Germinal center (tissue), 1 donor: ENCODE measurements around the gene CCDC106.

Source experiments
- DNase-seq: peaks from one replicate; pipeline ENCODE4 v3.0.0; 2012; ENCODE audit warnings: mixed read lengths, low spot score

Gene CCDC106

DNA sequence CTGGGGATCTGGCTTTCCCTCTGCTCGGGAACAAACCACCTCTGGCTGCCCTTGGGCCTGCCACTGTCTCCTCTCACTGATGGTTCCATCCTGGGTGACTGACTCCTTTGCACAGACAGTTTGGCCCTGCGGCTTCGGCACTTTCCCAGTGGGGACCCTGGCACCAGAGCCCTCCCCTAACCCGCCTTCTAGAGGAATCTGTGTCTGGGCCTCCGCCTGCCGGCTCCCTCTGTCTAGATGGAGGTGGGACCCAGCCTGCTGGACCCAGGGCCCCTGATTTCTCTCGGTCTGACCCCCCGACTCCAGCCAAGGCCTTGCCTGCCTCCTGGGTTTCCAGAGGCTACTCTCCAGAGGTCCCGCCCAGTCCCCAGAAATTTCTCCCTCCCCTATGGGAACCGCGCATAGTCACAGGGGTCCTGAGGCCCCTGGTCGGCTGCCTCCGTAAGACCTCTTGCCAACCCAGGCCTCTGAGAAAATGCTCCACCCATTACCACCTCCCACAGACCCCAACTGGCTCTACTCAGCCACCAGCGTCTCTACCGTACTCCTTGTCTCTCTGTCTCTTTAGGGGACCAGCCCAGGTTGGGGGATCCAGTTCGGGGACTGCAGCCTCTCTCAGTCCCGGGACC, 2.7 kb downstream of the CCDC106 start:
- DNase-seq, result no peak

DNA sequence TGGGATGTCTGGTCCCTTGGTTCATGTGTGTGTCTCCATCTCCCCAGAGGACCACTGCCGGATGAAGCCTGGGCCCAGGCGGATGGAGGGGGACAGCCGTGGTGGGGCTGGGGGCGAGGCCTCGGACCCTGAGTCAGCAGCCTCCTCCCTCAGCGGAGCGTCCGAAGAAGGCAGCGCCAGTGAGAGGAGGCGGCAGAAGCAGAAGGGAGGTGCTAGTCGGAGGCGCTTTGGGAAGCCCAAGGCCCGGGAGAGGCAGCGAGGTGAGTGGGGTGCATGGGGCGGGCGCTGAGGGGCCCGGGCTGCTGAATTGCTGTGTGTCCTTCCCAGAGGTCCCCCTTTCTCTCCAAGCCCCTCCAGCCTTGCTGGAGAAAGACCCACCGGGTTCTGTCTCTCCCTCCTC, 3.2 kb downstream of the CCDC106 start:
- no peak for DNase-seq

DNA sequence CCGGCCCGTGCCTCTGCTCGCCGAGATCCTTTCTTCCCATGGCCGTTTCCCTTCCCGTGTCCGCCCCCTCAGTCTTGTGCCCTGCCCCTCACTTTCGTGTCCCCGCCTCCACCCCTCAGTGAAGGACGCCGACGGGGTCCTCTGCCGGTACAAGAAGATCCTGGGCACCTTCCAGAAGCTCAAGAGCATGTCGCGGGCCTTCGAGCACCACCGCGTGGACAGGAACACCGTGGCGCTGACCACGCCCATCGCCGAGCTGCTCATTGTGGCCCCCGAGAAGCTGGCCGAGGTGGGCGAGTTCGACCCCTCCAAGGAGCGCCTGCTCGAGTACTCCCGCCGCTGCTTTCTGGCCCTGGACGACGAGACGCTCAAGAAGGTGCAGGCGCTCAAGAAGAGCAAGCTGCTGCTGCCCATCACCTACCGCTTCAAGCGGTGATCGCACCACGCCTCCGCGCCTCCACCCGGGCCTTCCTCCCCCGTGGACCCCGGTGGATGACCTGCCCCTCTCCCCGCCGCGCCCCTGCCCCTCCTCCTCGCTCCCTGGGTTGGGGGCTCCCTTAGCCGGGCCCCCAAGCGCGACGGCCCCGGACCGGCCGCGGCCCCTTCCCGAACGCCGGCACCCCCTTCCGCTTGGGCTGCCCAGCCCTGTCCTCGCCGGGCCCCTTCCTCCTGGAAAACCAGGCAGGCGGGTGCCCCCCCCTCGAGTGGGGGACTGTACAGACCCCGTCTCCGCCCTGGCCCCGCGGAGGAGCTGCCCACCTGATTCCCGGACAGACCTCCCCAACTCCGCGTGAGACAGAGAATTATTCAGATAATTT, 4.5 kb downstream of the CCDC106 start:
- no peak for DNase-seq

DNA sequence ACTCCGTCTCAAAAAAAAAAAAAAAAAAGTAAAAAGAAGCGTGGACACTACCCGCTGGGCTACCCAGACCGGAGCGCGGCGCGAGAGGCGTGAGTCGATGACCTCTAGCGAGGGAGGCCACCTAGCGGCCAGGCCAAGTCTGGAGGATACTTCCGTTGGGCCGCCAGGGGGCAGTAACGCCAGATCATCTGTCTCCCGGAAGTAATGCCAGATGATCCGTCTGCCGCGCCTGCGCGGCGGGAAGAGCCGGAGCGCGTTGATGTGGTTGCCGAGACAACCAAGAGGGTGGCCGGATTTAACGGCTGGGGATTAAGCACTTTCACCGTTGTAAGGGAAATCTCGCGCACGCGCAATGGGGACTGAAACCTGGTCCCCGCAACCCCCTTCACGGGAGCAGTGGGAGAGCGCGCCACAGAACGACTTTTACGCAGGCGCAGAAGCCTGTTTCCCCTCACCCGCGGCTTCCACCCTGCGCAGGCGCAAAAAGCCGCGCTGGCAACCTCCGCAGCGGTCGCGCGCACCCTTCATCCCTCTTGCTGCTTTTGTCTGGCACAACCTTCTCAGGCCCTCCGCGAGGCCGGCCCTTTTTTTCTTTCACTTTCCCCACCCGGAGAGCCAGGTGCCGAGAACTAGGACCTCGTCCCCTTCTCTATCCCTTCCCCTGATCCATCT, 5.8 kb downstream of the CCDC106 start:
- peak; percentile 94 for DNase-seq

DNA sequence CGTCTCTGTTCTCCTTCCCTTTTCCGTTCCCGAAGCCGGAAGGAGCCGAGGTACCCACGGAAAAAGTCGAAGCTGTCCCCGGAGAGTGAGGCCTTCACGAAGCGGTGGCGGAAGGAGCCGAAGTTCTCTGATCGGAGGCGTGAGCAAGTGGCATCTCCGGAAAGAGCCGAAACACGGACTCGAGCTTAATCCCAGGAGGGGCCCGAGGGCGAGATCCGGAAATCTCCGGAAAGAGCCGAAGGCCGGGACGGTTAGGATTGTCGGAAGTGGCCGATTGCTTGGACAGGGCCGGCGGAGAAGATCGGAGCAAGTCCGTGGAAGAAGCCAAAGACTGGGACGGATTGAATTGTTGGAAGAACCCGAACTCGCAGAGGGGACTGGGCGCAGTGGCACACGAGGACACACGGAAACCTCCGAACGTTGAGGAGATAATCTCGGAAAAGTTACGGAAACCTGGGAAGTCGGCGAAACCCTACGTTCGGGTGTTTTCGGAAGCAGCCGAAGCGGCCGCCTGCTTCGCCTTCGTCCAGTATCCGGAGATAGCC, 6.4 kb downstream of the CCDC106 start:
- DNase-seq, result peak; percentile 89

DNA sequence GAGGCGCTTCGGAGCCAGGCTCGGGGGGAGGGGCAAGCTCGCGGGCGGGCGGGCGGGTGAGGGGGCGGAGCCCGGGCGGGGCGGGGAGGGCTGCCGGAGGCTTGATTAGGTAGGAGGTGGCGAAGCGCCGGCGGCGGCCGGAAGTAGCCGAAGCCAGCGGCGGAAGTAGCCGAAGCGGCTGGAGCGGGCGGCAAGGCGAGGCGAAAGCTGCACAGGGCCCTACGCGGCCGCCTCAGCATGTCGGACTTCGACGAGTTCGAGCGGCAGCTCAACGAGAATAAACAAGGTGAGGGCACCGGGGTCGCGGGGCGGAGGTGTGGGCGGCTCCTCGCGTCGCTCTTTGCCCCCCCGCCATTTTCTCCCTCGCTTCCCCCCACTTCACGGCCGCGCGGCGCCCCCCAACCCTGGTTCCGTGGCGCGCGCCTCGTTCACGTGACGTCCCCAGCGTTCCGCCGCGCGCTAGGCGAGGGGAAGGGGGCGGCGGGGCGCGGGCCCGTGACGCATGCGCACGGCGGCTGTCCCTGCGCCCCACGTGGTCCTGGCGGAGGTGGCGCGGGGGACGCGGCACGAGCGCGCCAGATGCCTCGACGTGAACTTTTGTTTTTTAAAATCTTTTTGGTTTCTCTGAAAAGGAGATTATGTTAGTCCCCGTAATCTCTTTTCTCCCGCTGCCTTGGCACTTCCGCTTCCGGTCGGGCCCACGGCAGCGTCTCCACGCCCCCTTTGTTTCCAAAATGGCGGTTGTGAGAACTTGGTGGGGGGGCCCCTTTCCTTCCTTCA, 7.0 kb downstream of the CCDC106 start, which contains the start of gene U2AF2:
Gene U2AF2, plus strand, starts transcription at position 168 of the 780 bp plus-strand sequence. Its CDS starts 70 bp downstream, at position 238.
- DNase-seq, result peak; percentile 95

DNA sequence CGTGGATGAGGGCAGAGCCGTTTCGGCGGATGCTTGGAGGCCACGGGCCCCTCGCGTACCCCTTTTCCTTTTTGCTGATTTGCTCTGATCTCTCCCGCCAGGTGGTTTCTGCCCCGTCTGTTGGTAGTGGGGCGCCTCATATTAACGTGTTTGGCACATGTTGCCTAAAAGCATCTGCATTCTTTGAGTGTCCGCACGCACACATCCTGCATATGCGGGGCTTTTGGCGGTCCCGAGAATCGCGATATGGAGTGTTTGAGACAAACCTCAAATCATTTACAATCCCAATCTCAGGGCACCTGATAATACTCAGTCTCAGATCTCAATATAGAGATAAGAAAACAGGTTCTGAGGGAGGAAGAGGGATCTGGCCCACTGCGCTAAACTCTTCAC, 7.6 kb downstream of the CCDC106 start:
- DNase-seq, result no peak

DNA sequence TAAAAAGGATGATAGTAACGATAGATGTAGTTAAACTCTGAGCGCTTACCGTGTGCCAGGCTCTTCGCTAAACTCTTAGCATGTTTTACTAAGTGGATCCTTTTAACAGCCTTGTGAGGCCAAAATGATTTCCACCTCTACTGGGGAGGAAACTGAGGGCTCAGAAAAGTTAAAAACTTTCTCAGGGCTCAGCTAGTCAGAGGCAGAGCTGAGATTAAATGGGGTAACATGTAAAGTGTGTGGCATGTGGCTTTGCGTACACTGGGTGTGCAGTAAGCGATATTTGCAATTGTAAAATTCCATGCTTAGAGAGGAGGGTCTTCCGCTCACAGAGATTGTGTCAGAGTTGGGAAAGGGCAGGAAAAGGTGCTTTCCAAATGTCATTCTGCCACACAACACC, 8.5 kb downstream of the CCDC106 start:
- no peak for DNase-seq

DNA sequence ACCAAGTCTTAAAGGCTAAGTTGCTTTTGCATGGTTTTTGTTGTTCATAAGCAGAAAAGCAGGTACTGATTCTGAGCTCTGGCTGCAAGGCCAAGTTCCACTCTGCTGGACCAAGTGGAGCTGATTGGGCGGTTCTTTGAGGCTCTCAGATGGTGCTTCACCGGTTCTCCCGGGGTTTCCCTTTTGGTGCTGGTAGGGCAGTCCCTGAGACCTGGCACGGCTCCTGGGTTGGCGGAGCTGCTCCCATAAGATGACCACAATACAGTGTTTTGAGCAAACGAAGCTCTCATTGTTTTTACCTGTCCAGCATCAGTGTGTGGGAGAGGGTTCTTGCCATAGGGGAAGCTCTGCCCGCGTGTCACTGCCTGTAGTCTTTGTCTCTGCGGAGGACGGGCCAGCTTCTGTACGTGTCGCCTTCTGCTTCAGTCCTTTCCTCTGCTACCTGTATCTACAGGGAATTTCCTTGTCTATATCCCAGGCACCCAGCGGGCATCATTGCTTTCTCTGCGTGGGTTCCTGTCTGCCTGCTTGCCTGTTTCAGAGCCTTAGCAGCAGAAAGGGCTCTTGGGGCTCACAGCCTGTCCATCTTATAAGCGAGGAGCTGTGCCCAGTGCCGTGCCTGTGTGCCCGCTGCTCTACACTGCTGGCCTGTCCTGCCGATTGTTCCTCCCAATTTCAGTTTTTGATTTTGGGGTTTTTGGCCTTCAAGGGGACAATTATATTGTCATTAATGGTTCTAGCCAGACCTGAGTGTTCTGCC, 9.2 kb downstream of the CCDC106 start:
- DNase-seq, result no peak

DNA sequence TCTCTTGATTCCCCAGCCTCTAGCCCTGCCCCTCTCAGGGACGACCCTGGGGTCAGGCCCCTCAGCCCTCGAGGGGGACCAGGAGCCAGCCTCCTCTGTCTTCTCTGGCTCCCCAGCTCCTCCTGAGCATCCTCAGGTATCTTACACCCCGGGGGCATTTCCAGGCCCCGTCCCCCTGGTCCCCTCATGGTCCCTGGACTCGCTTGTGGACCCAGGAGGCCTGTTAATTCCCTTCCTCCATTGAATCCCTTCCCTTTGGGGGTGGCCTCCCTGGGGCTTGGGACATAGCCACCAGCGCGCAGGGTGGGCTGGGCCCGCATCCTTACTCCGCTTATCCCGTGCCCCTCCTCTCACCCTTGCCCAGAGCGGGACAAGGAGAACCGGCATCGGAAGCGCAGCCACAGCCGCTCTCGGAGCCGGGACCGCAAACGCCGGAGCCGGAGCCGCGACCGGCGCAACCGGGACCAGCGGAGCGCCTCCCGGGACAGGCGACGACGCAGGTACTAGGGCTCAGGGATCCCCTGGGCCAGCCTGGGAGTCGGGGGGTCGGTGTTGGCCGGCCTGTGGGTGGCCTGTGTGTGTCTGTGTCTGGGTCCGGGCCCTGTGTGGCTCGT, 10.9 kb downstream of the CCDC106 start:
- no peak for DNase-seq

DNA sequence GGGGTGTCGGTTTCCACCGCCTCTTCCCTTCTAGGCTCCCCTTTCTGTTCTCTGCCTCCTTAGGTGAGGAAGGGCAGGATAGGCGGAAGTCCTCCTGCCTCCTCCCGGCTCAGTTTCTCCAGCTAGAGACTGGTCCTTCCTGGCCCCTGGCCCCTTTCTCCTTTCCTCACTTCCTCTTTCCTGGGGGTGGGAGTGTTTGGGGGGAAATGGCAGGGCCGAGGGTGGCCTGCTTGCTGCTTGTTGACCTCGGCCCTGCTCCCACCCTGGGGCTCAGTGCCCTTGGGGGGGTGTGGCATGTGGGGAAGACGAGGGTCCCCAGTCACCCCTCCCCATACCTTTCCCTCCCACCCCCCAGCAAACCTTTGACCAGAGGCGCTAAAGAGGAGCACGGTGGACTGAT, 11.8 kb downstream of the CCDC106 start:
- DNase-seq, result no peak

DNA sequence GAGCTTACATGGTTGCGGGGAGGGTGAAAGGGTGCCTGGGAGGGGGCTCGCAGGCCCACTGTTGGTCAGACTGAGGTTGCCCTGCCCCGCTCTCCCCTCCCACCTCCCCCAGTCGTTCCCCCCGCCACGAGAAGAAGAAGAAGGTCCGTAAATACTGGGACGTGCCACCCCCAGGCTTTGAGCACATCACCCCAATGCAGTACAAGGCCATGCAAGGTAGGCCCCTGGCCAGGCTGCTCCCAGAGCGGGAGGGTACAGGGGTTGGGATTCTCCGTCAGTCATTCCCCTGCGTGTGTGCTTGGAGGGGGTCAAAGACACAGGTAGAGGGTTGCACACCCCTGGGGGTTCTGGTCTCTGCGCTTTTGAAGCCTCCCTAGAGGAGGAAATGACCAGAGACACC, 12.4 kb downstream of the CCDC106 start:
- DNase-seq, result no peak

DNA sequence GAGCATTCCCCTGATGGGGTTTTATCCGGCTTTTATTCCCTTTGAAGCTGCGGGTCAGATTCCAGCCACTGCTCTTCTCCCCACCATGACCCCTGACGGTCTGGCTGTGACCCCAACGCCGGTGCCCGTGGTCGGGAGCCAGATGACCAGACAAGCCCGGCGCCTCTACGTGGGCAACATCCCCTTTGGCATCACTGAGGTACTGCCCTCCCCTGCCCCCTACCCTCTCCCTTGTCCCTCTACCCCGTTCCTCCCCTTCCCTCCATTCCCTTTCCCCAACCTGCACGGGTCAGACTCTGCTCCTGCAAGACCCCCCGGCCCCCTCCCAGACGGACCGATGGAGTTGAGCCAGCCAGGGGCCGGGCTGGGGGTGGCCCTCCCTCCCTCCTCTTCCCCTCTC, 13.0 kb downstream of the CCDC106 start:
- DNase-seq, result no peak

DNA sequence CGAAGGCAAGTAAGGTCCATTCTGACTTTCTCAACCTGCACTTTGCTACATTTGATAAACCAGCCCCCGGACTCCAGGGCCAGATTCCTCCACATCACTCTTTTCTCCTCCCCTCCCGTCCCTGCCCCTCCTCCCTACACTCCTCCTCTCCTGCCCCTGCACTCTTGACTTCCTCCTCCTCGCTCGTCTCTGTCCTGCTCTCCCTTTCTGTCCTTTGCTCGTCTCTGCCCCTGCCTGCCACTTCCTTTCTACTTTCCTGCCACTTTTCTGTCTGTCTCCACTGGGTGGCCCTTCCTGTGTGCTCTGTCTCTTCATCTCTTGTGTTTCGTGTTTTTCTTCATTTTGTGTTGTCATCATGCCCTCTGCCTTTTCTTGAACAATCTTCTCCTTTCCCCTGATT, 13.8 kb downstream of the CCDC106 start:
- no peak for DNase-seq

DNA sequence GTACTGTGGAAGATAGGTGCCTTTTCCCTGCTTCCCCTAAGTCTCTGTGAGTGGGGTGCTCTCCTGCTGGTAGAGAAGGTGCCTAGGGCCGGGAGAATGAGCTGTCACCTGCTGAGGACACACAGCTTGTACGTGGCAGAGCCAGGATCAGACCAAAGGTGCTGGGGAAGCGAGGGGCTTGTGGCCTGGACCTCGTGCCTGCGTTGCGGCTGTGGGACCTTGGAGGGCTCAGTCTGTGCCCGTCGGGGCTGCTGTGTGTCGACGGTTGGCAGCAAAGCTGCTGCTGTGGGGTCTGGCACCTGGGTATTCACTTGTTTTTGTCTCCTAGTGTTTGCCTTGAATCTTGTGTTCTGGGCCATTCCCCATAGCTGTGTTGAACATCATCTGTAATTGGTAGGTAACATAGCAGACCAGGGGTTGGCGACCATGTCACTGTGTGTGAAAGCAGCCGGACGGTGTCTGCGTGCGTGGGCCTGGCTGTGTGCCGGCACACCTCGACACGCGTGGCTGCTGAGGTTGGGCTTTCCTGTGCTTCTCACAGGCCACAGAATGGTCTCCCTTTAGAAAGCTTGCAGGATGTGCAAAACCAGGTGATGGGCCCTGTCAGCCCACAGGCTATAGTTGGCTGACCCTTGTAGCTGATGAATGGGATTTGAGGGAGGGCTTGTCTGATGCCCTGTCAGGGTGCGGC, 16.0 kb downstream of the CCDC106 start:
- DNase-seq, result no peak

DNA sequence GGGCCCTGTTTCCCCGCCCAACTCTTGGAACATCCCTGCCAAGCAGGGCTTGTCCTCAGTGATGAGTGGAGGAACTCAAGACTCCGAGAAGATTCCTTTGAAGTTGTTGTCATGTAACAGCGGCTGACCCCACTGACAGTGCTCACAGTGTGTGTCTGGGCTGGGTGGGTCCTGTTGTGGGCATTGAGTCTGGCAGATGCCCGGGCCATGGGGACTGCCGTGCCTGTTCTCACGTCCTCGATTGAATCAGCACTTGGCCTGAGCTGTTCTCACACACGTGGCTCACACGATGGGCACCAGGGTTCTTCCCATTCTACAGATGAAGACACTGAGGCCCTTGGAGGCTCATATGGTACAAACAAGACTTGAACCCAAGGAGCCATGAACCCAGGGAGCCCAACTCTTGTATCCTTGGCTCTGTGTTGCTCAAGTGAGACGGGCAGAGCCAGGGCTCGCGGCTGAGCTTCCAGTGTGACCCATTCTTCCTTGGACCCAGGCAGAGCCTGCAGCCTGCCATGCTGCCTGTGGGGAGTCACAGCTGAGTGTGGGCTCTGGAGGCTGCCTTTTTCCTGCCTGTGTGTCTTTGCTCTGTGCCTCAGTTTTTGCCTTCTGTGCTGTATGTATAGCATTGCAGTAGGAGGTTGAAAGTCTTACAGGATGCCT, 18.5 kb downstream of the CCDC106 start:
- no peak for DNase-seq

DNA sequence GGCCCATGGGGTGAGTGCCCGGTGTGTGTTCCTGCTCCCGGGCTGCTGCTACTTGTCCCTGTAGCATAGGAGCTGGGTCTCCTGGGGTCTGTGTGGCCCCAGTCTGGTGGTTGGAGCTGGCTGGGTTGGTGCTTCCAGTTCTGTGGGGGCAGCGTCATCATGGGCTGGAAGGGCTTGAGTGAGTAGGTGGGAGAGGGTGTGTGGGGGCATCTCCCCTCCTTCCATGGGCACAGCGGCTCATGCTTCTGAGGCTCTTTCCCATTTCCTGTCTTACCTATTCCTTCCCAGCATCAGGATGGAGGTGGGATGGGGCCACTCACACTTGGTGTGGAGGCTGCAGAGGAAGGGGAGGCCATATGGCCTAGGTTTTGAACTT, 19.0 kb downstream of the CCDC106 start:
- DNase-seq, result no peak

DNA sequence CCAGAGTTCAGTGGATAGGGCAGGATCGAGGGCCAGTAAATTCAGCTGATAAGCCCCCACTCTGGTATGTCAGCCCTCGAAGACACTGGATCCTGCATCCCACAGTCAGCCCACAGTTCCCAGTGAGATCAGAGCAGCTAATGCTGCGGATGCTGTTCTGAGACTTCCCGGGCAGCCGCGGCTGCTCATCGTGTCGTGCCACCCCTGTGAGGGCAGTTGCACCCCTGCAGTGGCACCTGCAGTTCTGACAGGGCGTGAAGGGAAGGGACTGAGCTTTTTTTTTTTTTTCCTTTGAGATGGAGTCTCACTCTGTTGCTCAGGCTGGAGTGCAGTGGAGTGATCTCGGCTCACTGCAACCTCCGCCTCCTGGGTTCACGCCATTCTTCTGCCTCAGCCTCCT, 19.5 kb downstream of the CCDC106 start:
- DNase-seq, result no peak

DNA sequence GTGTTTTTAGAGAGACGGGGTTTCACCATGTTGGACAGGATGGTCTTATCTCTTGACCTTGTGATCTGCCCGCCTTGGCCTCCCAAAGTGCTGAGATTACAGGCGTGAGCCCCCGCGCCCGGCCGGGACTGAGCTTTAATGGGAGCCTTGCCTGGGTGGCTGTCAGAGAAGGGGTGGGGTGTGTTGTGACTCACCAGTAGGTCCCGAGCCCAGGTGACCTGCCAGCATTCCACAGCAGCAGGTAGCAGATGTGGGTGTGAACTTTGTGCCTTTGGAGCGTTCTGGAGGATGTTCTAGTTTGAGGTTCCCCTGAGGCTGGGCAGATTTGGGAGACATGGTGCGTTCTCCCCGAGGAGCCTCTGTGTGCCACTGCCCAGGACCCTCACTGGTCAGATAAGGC, 19.9 kb downstream of the CCDC106 start:
- no peak for DNase-seq
